NCI-H748 (cell line): ENCODE data around the gene MAST1.

ENCODE experiments used
- DNase-seq: peaks from one replicate; lab custom pipeline; 2025; ENCODE audit not compliant: unreplicated experiment; lab: John Stamatoyannopoulos, UW

MAST1 gene

DNA sequence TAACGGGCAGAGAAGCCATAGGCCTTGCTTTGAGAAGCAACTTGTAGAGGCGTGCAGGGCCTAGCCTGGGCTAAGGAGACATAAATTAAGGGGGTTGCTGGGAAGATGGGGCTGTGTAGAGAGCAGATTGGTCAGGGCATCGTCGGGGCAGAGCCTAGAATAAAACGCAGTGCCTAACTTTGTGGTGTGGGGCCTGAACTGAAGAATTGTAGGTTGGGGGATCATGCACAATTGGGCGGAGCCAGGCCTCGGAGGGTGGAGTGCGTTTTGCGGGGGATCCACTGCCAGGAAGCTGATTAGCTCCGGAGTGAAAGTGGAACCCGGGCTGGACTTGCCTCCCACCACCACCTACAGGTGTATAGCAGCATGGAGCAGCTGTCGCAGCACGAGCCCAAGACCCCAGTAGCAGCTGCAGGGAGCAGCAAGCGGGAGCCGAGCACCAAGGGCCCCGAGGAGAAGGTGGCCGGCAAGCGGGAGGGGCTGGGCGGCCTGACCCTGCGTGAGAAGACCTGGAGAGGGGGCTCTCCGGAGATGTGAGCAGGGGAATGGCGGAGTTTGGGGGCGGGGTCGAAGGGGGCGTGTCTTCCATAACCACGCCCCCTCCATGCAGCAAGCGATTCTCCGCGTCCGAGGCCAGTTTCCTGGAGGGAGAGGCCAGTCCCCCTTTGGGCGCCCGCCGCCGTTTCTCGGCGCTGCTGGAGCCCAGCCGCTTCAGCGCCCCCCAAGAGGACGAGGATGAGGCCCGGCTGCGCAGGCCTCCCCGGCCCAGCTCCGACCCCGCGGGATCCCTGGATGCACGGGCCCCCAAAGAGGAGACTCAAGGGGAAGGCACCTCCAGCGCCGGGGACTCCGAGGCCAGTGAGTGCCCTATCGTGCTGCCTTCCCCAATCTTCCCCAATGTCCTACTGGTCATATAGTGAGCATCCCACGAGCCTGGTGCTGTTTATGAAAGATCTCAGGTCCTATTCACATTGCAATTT, 29.1 kb downstream of the MAST1 start:
- DNase-seq = no peak

- no peak for DNase-seq
These were observed 30.3 kb downstream of the MAST1 start for GRCh38 chr19:12868540-12869112.

DNA sequence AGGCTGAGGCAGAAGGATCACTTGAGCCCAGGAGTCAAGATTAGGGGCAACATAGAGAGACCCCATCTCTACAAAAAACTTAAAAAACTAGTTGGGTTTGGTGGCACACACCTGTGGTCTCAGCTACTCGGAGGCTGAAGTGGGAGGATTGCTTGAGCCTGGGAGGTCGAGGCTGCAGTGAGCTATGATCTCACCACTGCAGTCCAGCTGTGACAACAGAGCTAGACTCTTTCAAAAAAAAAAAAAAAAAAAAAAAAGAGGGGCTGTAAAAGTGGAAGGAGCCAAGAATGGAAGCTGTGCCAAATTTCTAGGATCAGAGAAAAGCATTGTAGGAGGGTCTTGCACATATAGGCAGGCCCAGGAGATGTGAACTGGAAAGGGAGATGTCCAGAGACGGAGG, 33.4 kb downstream of the MAST1 start:
- no peak for DNase-seq

DNA sequence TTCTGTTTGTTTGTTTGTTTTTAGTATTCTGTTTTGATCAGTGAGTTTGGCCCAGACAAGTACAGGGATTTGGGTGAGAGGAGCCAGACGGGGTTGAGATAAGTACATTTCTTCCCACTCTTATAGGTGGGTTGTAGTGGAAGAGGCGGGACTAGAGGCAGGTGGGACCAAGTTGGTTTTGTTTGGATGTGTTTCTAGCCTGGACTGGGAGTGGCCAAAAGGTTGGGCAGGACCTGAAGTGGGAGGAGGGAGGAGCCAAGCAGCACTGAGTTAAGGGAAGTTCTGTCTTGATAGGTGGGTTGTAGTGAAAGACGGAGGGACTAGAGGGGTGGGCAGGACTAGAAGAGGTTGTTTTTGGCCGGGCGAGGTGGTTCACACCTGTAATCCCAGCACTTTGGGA, 33.9 kb downstream of the MAST1 start:
- no peak for DNase-seq

DNA sequence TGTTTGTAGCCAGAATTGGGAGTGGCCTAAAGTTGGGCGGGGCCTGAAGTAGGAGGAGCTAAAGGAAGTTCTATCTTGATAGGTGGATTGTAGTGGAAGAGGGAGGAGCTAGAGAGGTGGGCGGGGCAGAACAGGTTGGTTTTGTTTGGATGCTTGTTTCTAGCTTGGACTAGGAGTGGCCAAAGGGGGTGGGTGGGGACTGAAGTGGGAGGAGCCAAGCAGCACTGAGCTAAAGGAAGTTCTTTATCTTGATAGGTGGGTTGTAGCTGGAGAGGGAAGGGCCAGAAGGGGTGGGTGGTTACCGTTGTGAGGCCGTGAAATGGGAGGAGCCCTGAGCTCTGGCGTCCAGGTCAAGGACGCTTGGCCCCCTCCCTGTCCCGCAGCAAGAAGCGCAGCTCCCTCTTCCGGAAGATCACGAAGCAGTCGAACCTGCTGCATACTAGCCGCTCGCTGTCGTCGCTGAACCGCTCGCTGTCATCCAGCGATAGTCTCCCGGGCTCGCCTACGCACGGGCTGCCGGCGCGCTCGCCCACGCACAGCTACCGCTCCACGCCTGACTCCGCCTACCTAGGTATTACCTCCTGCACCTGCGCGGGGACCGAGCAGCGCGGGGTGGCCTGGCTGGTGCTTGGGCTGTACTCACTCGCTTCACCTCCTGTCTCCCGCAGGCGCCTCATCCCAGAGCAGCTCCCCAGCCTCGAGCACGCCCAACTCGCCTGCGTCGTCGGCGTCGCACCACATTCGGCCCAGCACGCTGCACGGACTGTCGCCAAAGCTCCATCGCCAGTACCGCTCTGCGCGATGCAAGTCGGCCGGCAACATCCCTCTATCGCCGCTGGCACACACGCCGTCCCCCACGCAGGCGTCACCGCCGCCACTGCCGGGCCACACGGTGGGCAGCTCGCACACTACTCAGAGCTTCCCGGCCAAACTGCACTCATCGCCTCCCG, 34.9 kb downstream of the MAST1 start:
- peak; percentile 23 for DNase-seq

DNA sequence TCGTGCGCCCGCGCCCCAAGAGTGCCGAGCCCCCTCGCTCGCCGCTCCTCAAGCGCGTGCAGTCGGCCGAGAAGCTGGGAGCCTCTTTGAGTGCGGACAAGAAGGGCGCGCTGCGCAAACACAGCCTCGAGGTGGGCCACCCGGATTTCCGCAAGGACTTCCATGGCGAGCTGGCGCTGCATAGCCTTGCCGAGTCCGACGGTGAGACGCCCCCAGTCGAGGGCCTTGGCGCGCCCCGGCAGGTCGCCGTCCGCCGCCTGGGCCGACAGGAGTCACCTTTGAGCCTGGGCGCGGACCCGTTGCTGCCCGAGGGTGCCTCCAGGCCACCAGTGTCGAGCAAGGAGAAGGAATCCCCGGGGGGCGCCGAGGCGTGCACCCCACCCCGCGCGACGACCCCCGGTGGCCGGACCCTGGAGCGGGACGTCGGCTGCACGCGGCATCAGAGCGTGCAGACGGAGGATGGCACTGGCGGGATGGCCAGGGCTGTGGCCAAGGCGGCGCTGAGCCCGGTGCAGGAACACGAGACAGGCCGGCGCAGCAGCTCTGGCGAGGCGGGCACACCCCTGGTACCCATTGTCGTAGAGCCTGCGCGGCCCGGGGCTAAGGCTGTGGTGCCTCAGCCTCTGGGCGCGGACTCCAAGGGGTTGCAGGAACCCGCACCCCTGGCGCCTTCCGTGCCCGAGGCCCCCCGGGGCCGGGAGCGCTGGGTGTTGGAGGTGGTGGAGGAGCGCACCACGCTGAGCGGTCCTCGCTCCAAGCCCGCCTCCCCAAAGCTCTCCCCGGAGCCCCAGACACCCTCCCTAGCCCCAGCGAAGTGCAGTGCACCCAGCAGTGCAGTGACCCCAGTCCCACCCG, 35.8 kb downstream of the MAST1 start:
- no peak for DNase-seq

GRCh38 chr19:12875086-12875485, 36.8 kb downstream of the MAST1 start:
- no peak for DNase-seq

- peak; percentile 56 for DNase-seq
These were observed 42.3 kb downstream of the MAST1 start for GRCh38 chr19:12880551-12881171.

GRCh38 chr19:12881172-12881808, 43.0 kb downstream of the MAST1 start, which contains the start of gene DNASE2:
TSS of gene DNASE2 (minus strand) at chr19:12881449. CDS start at chr19:12881375, 74 bp downstream.
- DNase-seq = peak; percentile 93

DNA sequence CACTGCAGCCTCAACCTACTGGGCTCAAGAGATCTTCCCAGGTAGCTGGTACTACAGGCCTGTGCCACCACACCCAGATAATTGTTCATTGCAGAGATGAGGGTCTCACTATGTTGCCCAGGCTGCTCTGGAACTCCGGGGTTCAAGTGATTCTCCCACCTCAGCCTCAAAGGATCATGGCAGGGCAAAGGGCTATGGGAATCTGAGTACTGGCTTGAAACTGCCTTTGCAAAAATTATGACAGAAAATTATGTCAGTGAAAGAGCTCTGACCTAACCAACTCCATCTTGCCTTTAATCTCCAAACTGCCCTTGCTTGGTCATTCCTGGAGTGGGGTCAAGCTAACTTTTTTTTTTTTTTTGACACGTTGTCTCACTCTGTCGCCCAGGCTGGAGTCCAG, 44.3 kb downstream of the MAST1 start:
- DNase-seq = no peak

GRCh38 chr19:12884202-12884601, 45.9 kb downstream of the MAST1 start:
- no peak for DNase-seq

- DNase-seq = no peak
These were observed 46.3 kb downstream of the MAST1 start for GRCh38 chr19:12884627-12884925.

DNA sequence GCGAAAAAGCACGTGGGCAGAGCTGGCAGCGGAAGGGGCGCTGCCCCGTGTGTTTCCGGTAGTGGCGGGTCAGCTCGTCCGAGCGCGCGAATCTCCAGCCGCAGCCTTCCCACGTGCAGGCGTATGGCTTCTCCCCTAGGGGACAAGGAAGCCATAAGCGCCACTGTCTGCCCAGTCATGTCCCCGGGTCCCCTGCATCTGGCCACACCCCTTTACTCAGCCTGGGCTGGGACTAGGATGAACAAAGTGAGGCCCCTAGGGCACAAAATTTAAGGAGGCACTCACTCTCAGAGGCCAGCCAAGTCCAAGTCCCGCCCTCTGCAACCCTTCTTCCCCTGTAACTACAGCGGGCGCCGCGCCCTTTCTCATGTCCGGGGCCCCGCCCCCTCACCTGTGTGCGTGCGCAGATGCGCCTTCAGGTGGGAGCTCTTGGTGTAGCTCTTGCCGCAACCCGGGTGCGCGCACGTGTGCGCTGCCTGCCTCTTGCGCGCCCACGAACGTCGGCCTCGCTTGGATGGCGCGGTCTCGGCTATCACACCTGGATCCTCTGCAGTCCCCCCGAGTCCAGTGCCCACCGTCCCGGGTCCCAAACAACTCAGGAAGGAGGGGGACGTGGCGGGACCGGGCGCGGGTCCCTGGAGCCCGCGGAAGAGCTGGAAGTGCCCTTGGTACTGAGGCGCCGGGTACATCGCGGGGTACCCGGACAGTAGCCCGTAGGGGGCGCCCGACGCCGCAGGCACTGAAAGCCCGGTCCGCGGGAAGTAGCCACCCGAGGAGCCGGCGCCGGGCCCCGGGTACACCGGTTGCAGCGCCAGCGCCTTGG, 46.8 kb downstream of the MAST1 start:
- peak; percentile 97 for DNase-seq

DNA sequence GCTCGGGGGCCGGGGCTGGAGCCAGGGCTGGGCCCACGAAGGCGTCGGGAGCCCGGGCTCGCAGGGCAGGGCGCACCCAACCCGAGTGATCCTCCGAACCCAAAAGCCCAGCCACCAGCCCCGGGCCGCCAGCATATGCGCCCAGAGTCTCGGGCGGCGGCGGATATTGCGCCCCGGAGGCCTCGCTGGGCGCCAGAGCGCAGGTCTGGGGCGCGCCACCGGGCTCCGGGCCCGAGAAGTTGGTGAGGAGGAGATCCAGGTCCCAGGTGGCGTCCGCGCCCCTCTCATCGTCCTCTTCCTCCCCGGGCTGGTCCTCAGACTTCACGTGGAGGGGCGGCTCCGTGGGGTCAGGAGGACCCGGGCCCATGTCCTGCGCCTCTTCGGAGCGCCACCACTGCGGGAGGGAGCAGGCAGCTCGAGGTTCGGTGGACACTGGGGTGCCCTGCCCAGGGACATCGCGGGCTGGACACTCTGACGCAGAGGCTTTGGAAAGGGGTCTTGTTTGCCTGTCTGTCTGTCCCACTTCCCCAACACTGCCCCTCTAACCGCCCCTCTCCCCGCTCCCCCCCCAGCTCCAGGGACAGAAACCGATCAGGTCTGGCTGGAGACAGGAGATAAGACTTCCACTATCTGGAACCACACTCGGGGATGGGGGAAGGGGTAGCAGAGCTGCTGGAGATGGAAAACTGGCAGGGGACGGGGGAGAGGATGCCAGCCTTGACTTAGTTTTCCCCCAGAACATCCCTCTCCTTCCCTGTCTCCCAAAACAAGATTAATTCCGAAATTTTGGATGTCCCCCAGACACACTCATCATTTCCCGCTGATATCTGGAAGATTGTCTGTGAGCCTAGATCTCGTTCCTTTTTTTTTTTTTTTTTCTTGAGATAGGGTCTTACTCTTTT, 47.7 kb downstream of the MAST1 start:
- DNase-seq = no peak

- no peak for DNase-seq
These were observed 48.3 kb downstream of the MAST1 start for GRCh38 chr19:12886651-12886968.

- no peak for DNase-seq
These were observed 48.8 kb downstream of the MAST1 start, which contains the start of gene KLF1 for GRCh38 chr19:12886969-12887747. TSS of gene KLF1 (minus strand) at chr19:12887201. CDS start at chr19:12887140, 61 bp downstream.
